HG02571 (cell line): ENCODE measurements around the gene KYNU.
"Not testable (repeated sequence)": the region's sequence is repeated elsewhere in the genome, so short reads cannot be mapped to it uniquely, and the experiment has no call there.

Experiments used
- ATAC-seq: cut with Tn5 transposase; IDR thresholded peaks from one replicate; pipeline ENCODE4 v1.9.1; 2021; ENCODE audit warnings: mild to moderate bottlenecking, moderate library complexity; ENCODE audit not compliant: unreplicated experiment

KYNU gene

DNA sequence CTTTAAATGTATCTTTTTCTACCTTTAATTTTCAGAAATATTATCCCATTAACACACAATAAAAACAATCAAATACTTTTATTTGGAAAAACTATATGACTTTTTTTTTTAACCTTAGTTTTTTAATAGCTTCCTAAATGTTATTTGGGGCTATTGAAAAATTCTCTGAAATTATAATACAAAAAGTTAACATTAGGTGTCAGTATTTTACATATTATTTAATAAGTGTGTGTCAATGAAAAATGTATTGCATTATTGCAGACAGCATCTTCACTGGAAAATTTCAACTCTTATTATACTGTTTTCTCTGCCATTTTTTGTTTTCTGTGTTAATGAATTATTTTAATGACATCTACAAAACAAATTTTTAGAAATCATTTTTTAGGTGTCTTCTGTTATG is 200.6 kb downstream of the KYNU start:
- ATAC-seq = no peak

DNA sequence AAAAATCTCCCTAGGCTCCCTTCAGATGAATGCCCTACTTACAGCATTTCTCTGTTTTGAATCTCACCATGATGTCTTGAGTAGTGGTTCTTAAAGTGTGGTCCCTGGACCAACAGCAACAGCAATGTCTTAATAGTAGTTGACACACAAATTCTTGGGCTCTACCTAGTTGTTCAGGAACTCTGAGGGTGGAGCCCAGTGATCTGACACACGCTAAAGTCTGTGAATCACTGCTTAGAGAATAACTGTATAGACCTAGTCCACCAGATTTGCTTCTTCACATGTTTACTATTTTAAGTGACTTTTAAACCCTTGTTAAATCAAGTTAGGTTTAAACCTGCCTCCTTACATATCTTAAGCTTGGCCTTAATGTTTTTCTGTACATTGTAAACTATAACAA is 204.2 kb downstream of the KYNU start:
- no peak for ATAC-seq

DNA sequence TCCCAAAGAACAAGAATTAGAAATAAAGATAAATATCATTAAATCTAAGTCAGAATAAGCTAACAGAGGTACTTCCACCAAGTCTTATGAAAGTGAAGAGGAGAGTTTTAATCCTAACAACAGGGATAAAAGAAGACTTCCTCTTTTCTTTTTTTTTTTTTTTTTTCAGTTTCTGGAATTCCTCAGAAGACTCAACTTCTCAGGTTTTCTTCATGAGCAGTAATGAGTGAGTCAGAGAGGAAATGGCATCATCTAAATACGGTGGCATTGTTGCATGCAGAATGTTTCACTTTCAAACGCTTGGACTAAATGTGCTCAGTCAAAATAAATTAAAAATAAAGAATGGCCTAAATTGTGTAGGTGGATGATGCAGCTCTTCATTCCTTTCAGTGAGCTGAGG is 206.2 kb downstream of the KYNU start:
- no peak for ATAC-seq

DNA sequence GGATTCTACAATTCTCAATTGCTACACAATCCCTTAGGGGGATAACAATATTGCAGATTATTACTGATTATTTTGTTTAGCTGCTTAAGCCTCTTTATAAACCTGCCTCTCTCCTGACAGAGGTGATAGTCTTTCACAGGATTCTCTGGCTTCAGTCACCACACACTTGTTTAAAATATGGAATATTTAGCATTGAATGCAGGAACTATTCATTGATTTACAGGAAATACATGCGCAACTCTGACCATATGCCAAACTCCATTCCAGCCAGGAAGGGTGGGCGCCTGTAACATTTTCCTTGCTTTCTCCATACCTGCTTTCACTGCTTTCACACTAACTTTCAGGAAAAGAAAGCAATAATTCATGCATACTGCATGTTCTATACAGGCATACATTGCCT is 207.0 kb downstream of the KYNU start:
- ATAC-seq = no peak

DNA sequence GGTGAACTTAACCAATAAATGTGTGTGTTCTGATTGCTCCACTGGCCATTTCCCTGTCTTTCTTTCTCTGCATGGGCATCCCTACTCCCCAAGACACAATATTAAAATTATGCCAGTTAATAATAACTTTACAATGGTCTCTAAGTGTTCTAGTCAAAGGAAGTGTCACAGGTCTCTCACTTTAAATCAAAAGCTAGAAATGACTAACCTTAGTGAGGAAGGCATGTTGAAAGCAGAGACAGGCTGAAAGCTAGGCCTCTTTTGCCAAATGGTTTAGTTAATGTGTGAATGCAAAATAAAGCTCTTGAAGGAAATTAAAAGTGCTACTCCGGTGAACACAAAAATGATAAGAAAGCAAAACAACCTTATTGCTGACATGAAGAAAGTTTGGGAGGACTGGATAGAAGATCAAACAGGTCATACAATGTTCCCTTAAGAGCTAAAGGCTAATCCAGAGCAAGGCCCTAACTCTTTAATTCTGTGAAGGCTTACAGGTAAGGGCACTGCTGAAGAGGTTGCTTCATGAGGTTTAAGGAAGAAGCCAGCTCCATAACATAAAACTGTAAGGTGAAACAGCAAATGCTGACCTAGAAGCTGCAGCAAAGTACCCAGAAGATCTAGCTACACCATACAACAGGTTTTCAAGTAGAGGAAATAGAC is 207.8 kb downstream of the KYNU start:
- no peak for ATAC-seq

DNA sequence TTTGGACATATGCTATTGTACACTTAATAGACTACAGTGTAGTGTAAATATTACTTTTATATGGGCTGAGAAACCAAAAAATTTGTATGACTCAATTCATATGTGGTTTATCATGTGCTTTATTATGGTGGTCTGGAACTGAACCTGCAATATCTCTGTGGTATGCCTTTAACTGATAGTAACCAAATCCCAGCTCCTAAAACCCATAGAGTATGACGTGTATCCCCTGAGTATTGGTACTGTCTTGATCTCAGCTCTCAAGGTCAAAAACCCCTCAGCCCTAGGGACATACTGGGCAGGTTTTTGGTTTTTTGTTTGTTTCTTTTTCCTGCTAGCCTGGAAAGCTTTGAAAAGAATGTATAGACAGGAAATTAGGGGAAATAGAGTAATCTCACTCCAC is 209.6 kb downstream of the KYNU start:
- ATAC-seq = no peak

DNA sequence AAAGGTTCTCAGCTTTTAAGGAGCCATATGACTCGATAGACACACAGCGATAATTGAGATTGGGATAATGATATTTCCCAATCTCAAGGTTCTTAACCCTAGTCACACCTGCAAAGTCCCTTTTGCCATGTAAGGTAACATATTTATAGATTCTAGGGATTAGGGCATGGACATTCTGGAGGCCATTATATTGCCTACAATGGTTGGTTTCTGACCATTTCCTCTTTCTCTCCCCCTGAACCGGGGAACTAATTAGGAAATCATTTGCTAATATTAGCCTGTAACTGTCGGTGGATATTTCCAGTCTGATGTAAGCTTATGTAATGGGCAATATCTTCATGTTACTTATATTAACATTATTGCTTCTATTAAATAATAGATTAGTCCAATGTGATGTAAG is 210.9 kb downstream of the KYNU start:
- ATAC-seq = no peak

DNA sequence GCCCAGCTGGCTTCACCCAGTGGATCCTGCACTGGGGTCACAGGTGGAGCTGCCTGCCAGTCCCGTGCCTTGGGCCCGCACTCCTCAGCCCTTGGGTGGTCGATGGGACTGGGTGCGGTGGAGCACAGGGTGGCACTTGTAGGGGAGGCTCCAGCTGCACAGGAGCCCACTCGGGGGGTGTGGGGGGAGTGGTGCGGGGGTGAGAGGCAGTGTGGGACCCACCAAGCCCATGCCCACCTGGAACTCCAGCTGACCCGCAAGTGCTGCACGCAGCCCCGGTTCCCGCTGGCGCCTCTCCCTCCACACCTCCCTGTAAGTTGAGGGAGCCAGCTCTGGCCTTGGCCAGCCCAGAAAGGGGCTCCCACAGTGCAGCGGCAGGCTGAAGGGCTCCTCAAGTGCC is 212.1 kb downstream of the KYNU start:
- ATAC-seq = not testable (repeated sequence)
